ENCODE data around the gene TBC1D23. TPM values are rescaled to one million over a fixed set of nuclear protein-coding genes. Genes with fewer than 3 reads are reported as not detected.

The TBC1D23 gene
- total and polyA plus RNA-seq, 2 of the 13 experiments (the other 11 are each of a cell fraction or from before 2014, with no cell fraction given) = 28.7 to 35.4 TPM

- TF ChIP-seq HNF1B (CRISPR knock-in tag; IDR thresholded peaks at IDR 0.05) (0 out of 2 replicates have a peak, but pooled peaks have one; percentile 45), THAP9 (CRISPR knock-in tag; IDR thresholded peaks at IDR 0.05; ENCODE audit: borderline replicate concordance) (no peak), ZBTB34 (CRISPR knock-in tag; IDR thresholded peaks at IDR 0.05) (no peak), MED8 (CRISPR knock-in tag; IDR thresholded peaks at IDR 0.05; ENCODE audit: insufficient replicate concordance) (no peak), WIZ (CRISPR knock-in tag; IDR thresholded peaks at IDR 0.05) (no peak), ZNF160 (CRISPR knock-in tag; IDR thresholded peaks at IDR 0.05) (no peak), TAF15 (IDR thresholded peaks at IDR 0.05; ENCODE audit: low read depth, low read length, poor library complexity, severe bottlenecking) (no peak), ZNF12 (CRISPR knock-in tag; IDR thresholded peaks at IDR 0.05) (no peak), MYNN (CRISPR knock-in tag; IDR thresholded peaks at IDR 0.05; ENCODE audit: low read depth) (no peak), ELF4 (CRISPR knock-in tag; IDR thresholded peaks at IDR 0.05; ENCODE audit: borderline replicate concordance) (no peak), DZIP1 (CRISPR knock-in tag; IDR thresholded peaks at IDR 0.05) (no peak), ZNF329 (CRISPR knock-in tag; IDR thresholded peaks at IDR 0.05; ENCODE audit: low read depth) (no peak), SAFB2 (CRISPR knock-in tag; IDR thresholded peaks at IDR 0.05; ENCODE audit: borderline replicate concordance, low read depth) (no peak), ZNF207 (IDR thresholded peaks at IDR 0.05; ENCODE audit: borderline replicate concordance) (no peak), RAD51 (IDR thresholded peaks at IDR 0.05; ENCODE audit: borderline replicate concordance) (no peak), RNF219 (CRISPR knock-in tag; IDR thresholded peaks at IDR 0.05) (no peak), DMAP1 (CRISPR knock-in tag; IDR thresholded peaks at IDR 0.05) (no peak)
Observed at GRCh38 chr3:100254168-100254777, 6.5 kb upstream of the TBC1D23 start (continued).

Data from HepG2 (cell line).